H9 (cell line): ENCODE data around the gene MALAT1. TPM values are rescaled to one million over a fixed set of nuclear protein-coding genes. Genes with fewer than 3 reads are reported as not detected.

Source experiments
- DNase-seq: peaks from one replicate; pipeline ENCODE4 v3.0.0-alpha.2; 2017
- H2AFZ ChIP-seq: one replicate; pipeline ENCODE4 v1.6.1; 2013; ENCODE audit warnings: mild to moderate bottlenecking, low read length, control low read depth, moderate library complexity
- H2AK5ac ChIP-seq: 2 replicates; pipeline ENCODE4 v1.6.1; 2013; ENCODE audit warnings: low read length, control low read depth, mixed read lengths; ENCODE audit not compliant: insufficient read length
- H2BK120ac ChIP-seq: one replicate; pipeline ENCODE4 v1.6.1; 2013; ENCODE audit warnings: low read depth, mild to moderate bottlenecking, low read length, control low read depth, inconsistent platforms; ENCODE audit not compliant: poor library complexity, severe bottlenecking
- H2BK12ac ChIP-seq: 2 replicates; pipeline ENCODE4 v1.6.1; 2013; ENCODE audit warnings: low read length, control low read depth, mixed read lengths, low read depth; ENCODE audit not compliant: insufficient read length
- H2BK15ac ChIP-seq: 2 replicates; pipeline ENCODE4 v1.6.1; 2013; ENCODE audit warnings: low read depth, low read length, control low read depth
- H2BK20ac ChIP-seq: one replicate; pipeline ENCODE4 v1.6.1; 2013; ENCODE audit warnings: low read depth, mild to moderate bottlenecking, low read length, control low read depth, inconsistent platforms; ENCODE audit not compliant: poor library complexity, severe bottlenecking
- H2BK5ac ChIP-seq: 2 replicates; pipeline ENCODE4 v1.6.1; 2013; ENCODE audit warnings: low read length, control low read depth, mixed read lengths; ENCODE audit not compliant: insufficient read length
- H3K14ac ChIP-seq: 2 replicates; pipeline ENCODE4 v1.6.1; 2013; ENCODE audit warnings: low read length, control low read depth; ENCODE audit not compliant: insufficient read depth
- H3K18ac ChIP-seq: 2 replicates; pipeline ENCODE4 v1.6.1; 2013; ENCODE audit warnings: low read depth, mild to moderate bottlenecking, mixed read lengths, low read length, control low read depth; ENCODE audit not compliant: insufficient read length
- H3K23ac ChIP-seq: 2 replicates; pipeline ENCODE4 v1.6.1; 2013; ENCODE audit warnings: low read length, control low read depth, mixed read lengths, low read depth; ENCODE audit not compliant: insufficient read length
- H3K23me2 ChIP-seq: 2 replicates; pipeline ENCODE4 v1.6.1; 2013; ENCODE audit warnings: low read depth, mild to moderate bottlenecking, mixed read lengths, low read length, control low read depth; ENCODE audit not compliant: insufficient read length, poor library complexity, severe bottlenecking
- H3K27ac ChIP-seq: 2 replicates; pipeline ENCODE4 v1.5.1; 2013; ENCODE audit warnings: low read length, control low read depth, mixed read lengths, low read depth; ENCODE audit not compliant: insufficient read length
- H3K27me3 ChIP-seq: 2 replicates; pipeline ENCODE4 v1.6.1; 2013; ENCODE audit warnings: low read length, control low read depth, inconsistent platforms; ENCODE audit not compliant: insufficient read depth
- H3K4ac ChIP-seq: 2 replicates; pipeline ENCODE4 v1.6.1; 2013; ENCODE audit warnings: low read depth, mild to moderate bottlenecking, control low read depth, inconsistent platforms, low read length, moderate library complexity
- H3K4me1 ChIP-seq: 2 replicates; pipeline ENCODE4 v1.6.1; 2013; ENCODE audit warnings: low read length, control low read depth, inconsistent platforms; ENCODE audit not compliant: insufficient read depth
- H3K4me2 ChIP-seq: 2 replicates; pipeline ENCODE4 v1.6.1; 2013; ENCODE audit warnings: low read length, control low read depth, mixed read lengths; ENCODE audit not compliant: insufficient read length, insufficient read depth
- H3K56ac ChIP-seq: 2 replicates; pipeline ENCODE4 v1.6.1; 2013; ENCODE audit warnings: low read depth, mild to moderate bottlenecking, mixed read lengths, low read length, control low read depth; ENCODE audit not compliant: insufficient read length
- H3K79me1 ChIP-seq: 2 replicates; pipeline ENCODE4 v1.6.1; 2013; ENCODE audit warnings: low read depth, mild to moderate bottlenecking, moderate library complexity, low read length, control low read depth, inconsistent platforms; ENCODE audit not compliant: insufficient read depth, poor library complexity, severe bottlenecking
- H3K79me2 ChIP-seq: 2 replicates; pipeline ENCODE4 v1.6.1; 2013; ENCODE audit warnings: low read length, control low read depth, inconsistent platforms; ENCODE audit not compliant: insufficient read depth
- H3K9ac ChIP-seq: 2 replicates; pipeline ENCODE4 v1.6.1; 2013; ENCODE audit warnings: low read length, control low read depth, mixed read lengths; ENCODE audit not compliant: insufficient read length; ENCODE audit errors: extremely low read depth
- H3K9me3 ChIP-seq: one replicate; pipeline ENCODE4 v1.6.1; 2013; ENCODE audit warnings: low read depth, low read length, inconsistent platforms; ENCODE audit not compliant: control insufficient read depth
- H3T11ph ChIP-seq: one replicate; pipeline ENCODE4 v1.6.1; 2013; ENCODE audit warnings: mild to moderate bottlenecking, low read length, control low read depth, inconsistent platforms
- H4K20me1 ChIP-seq: one replicate; pipeline ENCODE4 v1.6.1; 2013; ENCODE audit not compliant: control insufficient read depth, insufficient read length, insufficient read depth
- H4K5ac ChIP-seq: 2 replicates; pipeline ENCODE4 v1.6.1; 2013; ENCODE audit warnings: low read depth, mild to moderate bottlenecking, mixed read lengths, low read length, control low read depth; ENCODE audit not compliant: insufficient read length
- H4K8ac ChIP-seq: replicated peaks from 2 replicates; pipeline ENCODE4 v1.6.1; 2013; ENCODE audit warnings: low read length, control low read depth, mixed read lengths, low read depth; ENCODE audit not compliant: insufficient read length
- H4K91ac ChIP-seq: 2 replicates; pipeline ENCODE4 v1.6.1; 2013; ENCODE audit warnings: low read depth, mild to moderate bottlenecking, moderate library complexity, mixed read lengths, low read length, control low read depth; ENCODE audit not compliant: insufficient read length
- H3K27ac Mint-ChIP-seq, 3 experiments: 2 replicates in 2 of 3; 3 replicates in 1 of 3; pipeline ENCODE4 v1.8.0; 2020 to 2021; ENCODE audit warnings: mixed read lengths in 3 of 3, mild to moderate bottlenecking in 1 of 3, moderate library complexity in 1 of 3
- H3K27me3 Mint-ChIP-seq: 2 replicates; pipeline ENCODE4 v1.8.0; 2021; ENCODE audit warnings: low read depth, mild to moderate bottlenecking, moderate library complexity, mixed read lengths
- H3K36me3 Mint-ChIP-seq, 3 experiments: 2 replicates in 2 of 3; 3 replicates in 1 of 3; pipeline ENCODE4 v1.8.0; 2020 to 2021; ENCODE audit warnings: low read depth in 3 of 3, mixed read lengths in 3 of 3; ENCODE audit not compliant: insufficient read depth in 1 of 3
- H3K4me1 Mint-ChIP-seq, 2 experiments: 2 replicates each; pipeline ENCODE4 v1.8.0; 2020; ENCODE audit warnings: mixed read lengths in 2 of 2
- H3K4me3 Mint-ChIP-seq, 2 experiments: 2 replicates in 1 of 2; 3 replicates in 1 of 2; pipeline ENCODE4 v1.8.0; 2020 to 2021; ENCODE audit warnings: mild to moderate bottlenecking in 2 of 2, mixed read lengths in 2 of 2, moderate library complexity in 1 of 2
- H3K9me3 Mint-ChIP-seq, 2 experiments: 2 replicates in 1 of 2; 3 replicates in 1 of 2; pipeline ENCODE4 v1.8.0; 2020; ENCODE audit warnings: mild to moderate bottlenecking in 2 of 2, mixed read lengths in 2 of 2, moderate library complexity in 1 of 2
- WGBS: extraction: QIAGEN DNeasy Blood & Tissue Kit; methylation state at CpG from one replicate; pipeline ENCODE4 v1.1.7; 2013; ENCODE audit warnings: missing lambda C conversion rate, low lambda C conversion rate, mixed read lengths; ENCODE audit not compliant: insufficient read length; ENCODE audit errors: extremely low coverage; 5-methylcytosine and 5-hydroxymethylcytosine counted together
- total RNA-seq: library from RNA; stranded (reverse); gene quantifications from 2 replicates; pipeline ENCODE4 v1.2.1, GENCODE V29; 2021
- TF ChIP-seq, protein P1 (sequence below): fragments of 200-600 bp; sonication (generic); conservative IDR thresholded peaks from 3 replicates; pipeline ENCODE4 v1.8.0; 2021; ENCODE audit warnings: antibody characterized with exemption, mild to moderate bottlenecking

MALAT1 gene
- total RNA-seq, 1 experiment from 2014 or later, result 1,934 TPM

GRCh38 chr11:65524014-65524740 is 25.3 kb downstream of the MALAT1 start:
- Histone ChIP-seq H3K27ac (no peak overlapping the region), H3K9ac (no peak overlapping the region), H2BK20ac (no peak overlapping the region), H3K23me2 (peaks cover 4% of the 10 kb centered on the region), H3K56ac (no peak overlapping the region), H2AK5ac (no peak overlapping the region), H3K9me3 (no peaks in the 10 kb centered on the region), H3K4me1 (no peaks in the 10 kb centered on the region; the same call in 1 of the 2 replicates), H3K79me2 (no peaks in the 10 kb centered on the region; the same call in 1 of the 2 replicates), H3T11ph (no peak overlapping the region), H2BK120ac (no peak overlapping the region), H3K79me1 (no peaks in the 10 kb centered on the region), H3K4me2 (peak overlapping the region; percentile 41), H4K8ac (no peak overlapping the region), H4K5ac (no peak overlapping the region), H4K91ac (no peak overlapping the region), H2BK15ac (no peak overlapping the region), H2BK12ac (no peak overlapping the region), H4K20me1 (no peaks in the 10 kb centered on the region), H3K4ac (no peak overlapping the region), H3K14ac (no peak overlapping the region), H3K23ac (no peak overlapping the region), H3K18ac (no peak overlapping the region), H2AFZ (no peak overlapping the region), H3K27me3 (no peaks in the 10 kb centered on the region), H2BK5ac (no peak overlapping the region)
- Mint-ChIP-seq H3K9me3 (no peaks in the 10 kb centered on the region), H3K27ac (no peak overlapping the region; a peak in 2 of 7 replicates), H3K4me1 (peaks cover 24 to 34% of the 10 kb centered on the region in 2 experiments), H3K27me3 (peaks cover 18% of the 10 kb centered on the region), H3K36me3 (peaks cover 9 to 16% (median 14%) of the 10 kb centered on the region in 3 experiments), H3K4me3 (peak overlapping the region; percentile 55 to 75; a peak in 4 of 5 replicates)
- TF ChIP-seq, protein P1, sequence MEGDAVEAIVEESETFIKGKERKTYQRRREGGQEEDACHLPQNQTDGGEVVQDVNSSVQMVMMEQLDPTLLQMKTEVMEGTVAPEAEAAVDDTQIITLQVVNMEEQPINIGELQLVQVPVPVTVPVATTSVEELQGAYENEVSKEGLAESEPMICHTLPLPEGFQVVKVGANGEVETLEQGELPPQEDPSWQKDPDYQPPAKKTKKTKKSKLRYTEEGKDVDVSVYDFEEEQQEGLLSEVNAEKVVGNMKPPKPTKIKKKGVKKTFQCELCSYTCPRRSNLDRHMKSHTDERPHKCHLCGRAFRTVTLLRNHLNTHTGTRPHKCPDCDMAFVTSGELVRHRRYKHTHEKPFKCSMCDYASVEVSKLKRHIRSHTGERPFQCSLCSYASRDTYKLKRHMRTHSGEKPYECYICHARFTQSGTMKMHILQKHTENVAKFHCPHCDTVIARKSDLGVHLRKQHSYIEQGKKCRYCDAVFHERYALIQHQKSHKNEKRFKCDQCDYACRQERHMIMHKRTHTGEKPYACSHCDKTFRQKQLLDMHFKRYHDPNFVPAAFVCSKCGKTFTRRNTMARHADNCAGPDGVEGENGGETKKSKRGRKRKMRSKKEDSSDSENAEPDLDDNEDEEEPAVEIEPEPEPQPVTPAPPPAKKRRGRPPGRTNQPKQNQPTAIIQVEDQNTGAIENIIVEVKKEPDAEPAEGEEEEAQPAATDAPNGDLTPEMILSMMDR, result no peak
- DNase-seq, result no peak
- WGBS, result no CpG with 5 or more reads among the region's 12 CpGs
